GM23338 (cell line): ENCODE measurements around the gene MFAP3. TPM values are rescaled to one million over a fixed set of nuclear protein-coding genes. Genes with fewer than 3 reads are reported as not detected.

Source experiments
- ATAC-seq: fragments of 200-7000 bp; cut with Tn5 transposase; 3 replicates; pipeline ENCODE4 v1.9.1; 2020
- DNase-seq: peaks from one replicate; pipeline ENCODE4 v3.0.0-alpha.2; 2015; ENCODE audit warnings: low spot score
- H2AFZ ChIP-seq: fragments of 200-600 bp; sonication (generic); 2 replicates; pipeline ENCODE4 v1.8.0; 2016; ENCODE audit warnings: antibody characterized with exemption, mild to moderate bottlenecking, moderate library complexity
- H3F3A ChIP-seq: fragments of 200-600 bp; sonication (generic); replicated peaks from 2 replicates; pipeline ENCODE4 v1.8.0; 2017; ENCODE audit warnings: antibody characterized with exemption, mixed run types, low read depth
- H3K27ac ChIP-seq: fragments of 200-600 bp; sonication (generic); 2 replicates; pipeline ENCODE4 v1.6.1; 2016; ENCODE audit warnings: low read depth
- H3K27me3 ChIP-seq: fragments of 200-600 bp; sonication (generic); 2 replicates; pipeline ENCODE4 v1.8.0; 2016; ENCODE audit warnings: mild to moderate bottlenecking, mixed run types, moderate library complexity; ENCODE audit not compliant: insufficient read depth
- H3K36me3 ChIP-seq: fragments of 200-600 bp; sonication (generic); 2 replicates; pipeline ENCODE4 v1.8.0; 2016; ENCODE audit warnings: mild to moderate bottlenecking; ENCODE audit not compliant: insufficient read depth
- H3K4me1 ChIP-seq: fragments of 200-600 bp; sonication (generic); 2 replicates; pipeline ENCODE4 v1.8.0; 2016; ENCODE audit warnings: mild to moderate bottlenecking, moderate library complexity; ENCODE audit not compliant: insufficient read depth
- H3K4me2 ChIP-seq: fragments of 200-600 bp; sonication (generic); 2 replicates; pipeline ENCODE4 v1.7.1; 2017; ENCODE audit warnings: mixed run types
- H3K4me3 ChIP-seq: fragments of 200-600 bp; sonication (generic); 2 replicates; pipeline ENCODE4 v1.6.1; 2016; ENCODE audit warnings: mixed run types
- H3K79me2 ChIP-seq: fragments of 200-600 bp; sonication (generic); replicated peaks from 2 replicates; pipeline ENCODE4 v1.8.0; 2017; ENCODE audit warnings: mild to moderate bottlenecking; ENCODE audit not compliant: insufficient read depth
- H3K9me2 ChIP-seq: fragments of 200-600 bp; sonication (generic); 2 replicates; pipeline ENCODE4 v1.8.0; 2017; ENCODE audit not compliant: insufficient read depth
- H4K20me1 ChIP-seq: fragments of 200-600 bp; sonication (generic); replicated peaks from 2 replicates; pipeline ENCODE4 v1.8.0; 2017; ENCODE audit warnings: mild to moderate bottlenecking; ENCODE audit not compliant: insufficient read depth
- H3K27ac Mint-ChIP-seq: 2 replicates; pipeline ENCODE4 v1.8.0; 2020; ENCODE audit warnings: inconsistent platforms, mild to moderate bottlenecking, moderate library complexity, mixed read lengths
- H3K27me3 Mint-ChIP-seq: 3 replicates; pipeline ENCODE4 v1.8.0; 2022; ENCODE audit warnings: low read depth, mild to moderate bottlenecking, moderate library complexity, mixed read lengths, inconsistent platforms; ENCODE audit not compliant: insufficient read depth, poor library complexity
- H3K36me3 Mint-ChIP-seq: 3 replicates; pipeline ENCODE4 v1.8.0; 2021; ENCODE audit warnings: low read depth, mild to moderate bottlenecking, inconsistent platforms, moderate library complexity, mixed read lengths
- H3K4me1 Mint-ChIP-seq: 3 replicates; pipeline ENCODE4 v1.8.0; 2020; ENCODE audit warnings: mild to moderate bottlenecking, inconsistent platforms, mixed read lengths
- H3K4me3 Mint-ChIP-seq: 3 replicates; pipeline ENCODE4 v1.8.0; 2021; ENCODE audit warnings: moderate library complexity, mild to moderate bottlenecking, inconsistent platforms, mixed read lengths
- H3K9me3 Mint-ChIP-seq: 3 replicates; pipeline ENCODE4 v1.8.0; 2020; ENCODE audit warnings: moderate library complexity, mild to moderate bottlenecking, inconsistent platforms, mixed read lengths
- CREB1 ChIP-seq: fragments of 250-450 bp; sonication (Bioruptor Pico); IDR thresholded peaks from 2 replicates; pipeline ENCODE4 v1.5.0; 2020; ENCODE audit warnings: low read depth, mild to moderate bottlenecking, moderate library complexity
- EZH2 ChIP-seq: fragments of 200-600 bp; sonication (generic); IDR thresholded peaks from one replicate; pipeline ENCODE4 v1.8.0; 2017; ENCODE audit warnings: antibody characterized with exemption, mild to moderate bottlenecking, low read depth; ENCODE audit not compliant: unreplicated experiment
- EZH2phosphoT487 ChIP-seq: fragments of 200-600 bp; sonication (generic); IDR thresholded peaks from one replicate; pipeline ENCODE4 v1.8.1; 2018; ENCODE audit warnings: antibody characterized with exemption; ENCODE audit not compliant: unreplicated experiment
- JUNB ChIP-seq: IDR thresholded peaks from one replicate; pipeline ENCODE4 v1.6.1; 2016; ENCODE audit warnings: antibody characterized with exemption; ENCODE audit not compliant: unreplicated experiment
- NANOG ChIP-seq: IDR thresholded peaks from 2 replicates; pipeline ENCODE4 v1.6.1; 2016; ENCODE audit warnings: antibody characterized with exemption, borderline replicate concordance
- STAT1 ChIP-seq: IDR thresholded peaks from one replicate; pipeline ENCODE4 v1.6.1; 2016; ENCODE audit warnings: antibody characterized with exemption; ENCODE audit not compliant: unreplicated experiment
- ZNF114 ChIP-seq: fragments of 250-450 bp; sonication (Bioruptor Pico); IDR thresholded peaks from 2 replicates; pipeline ENCODE4 v1.5.0; 2020; ENCODE audit warnings: mild to moderate bottlenecking, moderate library complexity
- ZNF331 ChIP-seq: fragments of 250-450 bp; sonication (Bioruptor Pico); IDR thresholded peaks from 2 replicates; pipeline ENCODE4 v1.5.0; 2020; ENCODE audit warnings: low read depth, mild to moderate bottlenecking, moderate library complexity
- polyA plus RNA-seq: library from polyadenylated mRNA; unstranded; fragments of >200 nt; fragmentation: Nextera tagmentation; extraction: Ambion mirVana; gene quantifications from 2 replicates; pipeline ENCODE4 v1.2.1, GENCODE V29; 2016
- total RNA-seq: library from RNA; depleted of rRNA; stranded (reverse); fragments of >200 nt; shearing (Covaris generic); gene quantifications from 2 replicates; pipeline ENCODE4 v1.2.3, GENCODE V29; 2014
- TF ChIP-seq, protein P1 (sequence below): IDR thresholded peaks from one replicate; pipeline ENCODE4 v1.6.1; 2018; ENCODE audit warnings: antibody characterized with exemption; ENCODE audit not compliant: unreplicated experiment
- TF ChIP-seq, protein P2 (sequence below): IDR thresholded peaks from 2 replicates; pipeline ENCODE4 v1.6.1; 2016; ENCODE audit warnings: antibody characterized with exemption
- TF ChIP-seq, protein P3 (sequence below), 2 experiments: fragments of 200-600 bp in 1 of 2; sonication (generic) in 1 of 2; conservative IDR thresholded peaks; 2 replicates each; pipeline versions ENCODE4 v1.5.1 to v1.6.1; 2016 to 2017; ENCODE audit warnings: antibody characterized with exemption in 2 of 2, low read depth in 2 of 2, mild to moderate bottlenecking in 2 of 2, moderate library complexity in 1 of 2
- TF ChIP-seq, protein P4 (sequence below): fragments of 250-450 bp; sonication (Bioruptor Pico); IDR thresholded peaks from 2 replicates; pipeline ENCODE4 v1.5.0; 2020; ENCODE audit warnings: mild to moderate bottlenecking, moderate library complexity

The MFAP3 gene
- total and polyA plus RNA-seq, 2 experiments from 2014 or later = 2.9 to 47.5 TPM

DNA sequence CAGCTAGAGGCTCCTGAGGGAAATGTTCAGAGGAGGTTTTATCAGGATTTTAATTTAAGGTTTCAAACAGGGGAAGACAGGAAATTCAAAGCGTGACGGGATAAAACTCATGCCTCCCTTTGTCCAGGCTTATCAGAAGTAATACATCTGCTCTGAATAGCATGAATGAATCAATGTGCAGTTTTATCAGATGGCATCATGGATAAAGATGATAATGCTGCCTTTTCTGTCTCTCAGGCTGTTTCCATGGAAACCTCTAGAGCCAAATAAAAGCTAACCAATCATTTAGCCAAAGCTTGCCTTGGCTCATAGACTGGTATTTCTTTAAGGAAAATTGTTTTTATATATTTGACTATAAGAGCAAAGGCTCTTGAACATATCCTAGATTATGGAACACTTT, 16.4 kb downstream of the MFAP3 start:
- Mint-ChIP-seq H3K4me1 (peaks cover 16% of the 10 kb centered on the region), H3K36me3 (peaks cover 7% of the 10 kb centered on the region; the same call in 2 of the 3 replicates), H3K27me3 (peaks cover 2% of the 10 kb centered on the region), H3K27ac (no peak overlapping the region), H3K9me3 (no peaks in the 10 kb centered on the region), H3K4me3 (no peak overlapping the region)
- DNase-seq (no peak), ATAC-seq (no peak)
- H4K20me1 ChIP-seq = peaks cover 20% of the 10 kb centered on the region
- no peak overlapping the region for H3K4me2 ChIP-seq
- H3K9me2 ChIP-seq = no peaks in the 10 kb centered on the region
- no peaks in the 10 kb centered on the region for H3K79me2 ChIP-seq
- H3K36me3 ChIP-seq = no peaks in the 10 kb centered on the region
- no peak overlapping the region for H3K4me3 ChIP-seq
- no peak overlapping the region for H3K27ac ChIP-seq
- H3K4me1 ChIP-seq = peaks cover 13% of the 10 kb centered on the region
- no peak overlapping the region for H2AFZ ChIP-seq
- H3F3A ChIP-seq = no peaks in the 10 kb centered on the region; the same call in 1 of the 2 replicates
- no peaks in the 10 kb centered on the region for H3K27me3 ChIP-seq
- TF ChIP-seq STAT1 (no peak), JUNB (no peak), EZH2phosphoT487 (no peak), NANOG (no peak), ZNF114 (CRISPR knock-in tag) (no peak), EZH2 (no peak), ZNF331 (CRISPR knock-in tag) (no peak), CREB1 (CRISPR knock-in tag) (no peak)
- TF ChIP-seq, protein P1, sequence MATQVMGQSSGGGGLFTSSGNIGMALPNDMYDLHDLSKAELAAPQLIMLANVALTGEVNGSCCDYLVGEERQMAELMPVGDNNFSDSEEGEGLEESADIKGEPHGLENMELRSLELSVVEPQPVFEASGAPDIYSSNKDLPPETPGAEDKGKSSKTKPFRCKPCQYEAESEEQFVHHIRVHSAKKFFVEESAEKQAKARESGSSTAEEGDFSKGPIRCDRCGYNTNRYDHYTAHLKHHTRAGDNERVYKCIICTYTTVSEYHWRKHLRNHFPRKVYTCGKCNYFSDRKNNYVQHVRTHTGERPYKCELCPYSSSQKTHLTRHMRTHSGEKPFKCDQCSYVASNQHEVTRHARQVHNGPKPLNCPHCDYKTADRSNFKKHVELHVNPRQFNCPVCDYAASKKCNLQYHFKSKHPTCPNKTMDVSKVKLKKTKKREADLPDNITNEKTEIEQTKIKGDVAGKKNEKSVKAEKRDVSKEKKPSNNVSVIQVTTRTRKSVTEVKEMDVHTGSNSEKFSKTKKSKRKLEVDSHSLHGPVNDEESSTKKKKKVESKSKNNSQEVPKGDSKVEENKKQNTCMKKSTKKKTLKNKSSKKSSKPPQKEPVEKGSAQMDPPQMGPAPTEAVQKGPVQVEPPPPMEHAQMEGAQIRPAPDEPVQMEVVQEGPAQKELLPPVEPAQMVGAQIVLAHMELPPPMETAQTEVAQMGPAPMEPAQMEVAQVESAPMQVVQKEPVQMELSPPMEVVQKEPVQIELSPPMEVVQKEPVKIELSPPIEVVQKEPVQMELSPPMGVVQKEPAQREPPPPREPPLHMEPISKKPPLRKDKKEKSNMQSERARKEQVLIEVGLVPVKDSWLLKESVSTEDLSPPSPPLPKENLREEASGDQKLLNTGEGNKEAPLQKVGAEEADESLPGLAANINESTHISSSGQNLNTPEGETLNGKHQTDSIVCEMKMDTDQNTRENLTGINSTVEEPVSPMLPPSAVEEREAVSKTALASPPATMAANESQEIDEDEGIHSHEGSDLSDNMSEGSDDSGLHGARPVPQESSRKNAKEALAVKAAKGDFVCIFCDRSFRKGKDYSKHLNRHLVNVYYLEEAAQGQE = no peak
- TF ChIP-seq, protein P2, sequence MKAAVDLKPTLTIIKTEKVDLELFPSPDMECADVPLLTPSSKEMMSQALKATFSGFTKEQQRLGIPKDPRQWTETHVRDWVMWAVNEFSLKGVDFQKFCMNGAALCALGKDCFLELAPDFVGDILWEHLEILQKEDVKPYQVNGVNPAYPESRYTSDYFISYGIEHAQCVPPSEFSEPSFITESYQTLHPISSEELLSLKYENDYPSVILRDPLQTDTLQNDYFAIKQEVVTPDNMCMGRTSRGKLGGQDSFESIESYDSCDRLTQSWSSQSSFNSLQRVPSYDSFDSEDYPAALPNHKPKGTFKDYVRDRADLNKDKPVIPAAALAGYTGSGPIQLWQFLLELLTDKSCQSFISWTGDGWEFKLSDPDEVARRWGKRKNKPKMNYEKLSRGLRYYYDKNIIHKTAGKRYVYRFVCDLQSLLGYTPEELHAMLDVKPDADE = no peak
- TF ChIP-seq, protein P3, sequence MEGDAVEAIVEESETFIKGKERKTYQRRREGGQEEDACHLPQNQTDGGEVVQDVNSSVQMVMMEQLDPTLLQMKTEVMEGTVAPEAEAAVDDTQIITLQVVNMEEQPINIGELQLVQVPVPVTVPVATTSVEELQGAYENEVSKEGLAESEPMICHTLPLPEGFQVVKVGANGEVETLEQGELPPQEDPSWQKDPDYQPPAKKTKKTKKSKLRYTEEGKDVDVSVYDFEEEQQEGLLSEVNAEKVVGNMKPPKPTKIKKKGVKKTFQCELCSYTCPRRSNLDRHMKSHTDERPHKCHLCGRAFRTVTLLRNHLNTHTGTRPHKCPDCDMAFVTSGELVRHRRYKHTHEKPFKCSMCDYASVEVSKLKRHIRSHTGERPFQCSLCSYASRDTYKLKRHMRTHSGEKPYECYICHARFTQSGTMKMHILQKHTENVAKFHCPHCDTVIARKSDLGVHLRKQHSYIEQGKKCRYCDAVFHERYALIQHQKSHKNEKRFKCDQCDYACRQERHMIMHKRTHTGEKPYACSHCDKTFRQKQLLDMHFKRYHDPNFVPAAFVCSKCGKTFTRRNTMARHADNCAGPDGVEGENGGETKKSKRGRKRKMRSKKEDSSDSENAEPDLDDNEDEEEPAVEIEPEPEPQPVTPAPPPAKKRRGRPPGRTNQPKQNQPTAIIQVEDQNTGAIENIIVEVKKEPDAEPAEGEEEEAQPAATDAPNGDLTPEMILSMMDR (conservative IDR thresholded peaks at IDR 0.05; ENCODE audit: low read depth in 2 of 2) = no peak
- TF ChIP-seq, protein P4, sequence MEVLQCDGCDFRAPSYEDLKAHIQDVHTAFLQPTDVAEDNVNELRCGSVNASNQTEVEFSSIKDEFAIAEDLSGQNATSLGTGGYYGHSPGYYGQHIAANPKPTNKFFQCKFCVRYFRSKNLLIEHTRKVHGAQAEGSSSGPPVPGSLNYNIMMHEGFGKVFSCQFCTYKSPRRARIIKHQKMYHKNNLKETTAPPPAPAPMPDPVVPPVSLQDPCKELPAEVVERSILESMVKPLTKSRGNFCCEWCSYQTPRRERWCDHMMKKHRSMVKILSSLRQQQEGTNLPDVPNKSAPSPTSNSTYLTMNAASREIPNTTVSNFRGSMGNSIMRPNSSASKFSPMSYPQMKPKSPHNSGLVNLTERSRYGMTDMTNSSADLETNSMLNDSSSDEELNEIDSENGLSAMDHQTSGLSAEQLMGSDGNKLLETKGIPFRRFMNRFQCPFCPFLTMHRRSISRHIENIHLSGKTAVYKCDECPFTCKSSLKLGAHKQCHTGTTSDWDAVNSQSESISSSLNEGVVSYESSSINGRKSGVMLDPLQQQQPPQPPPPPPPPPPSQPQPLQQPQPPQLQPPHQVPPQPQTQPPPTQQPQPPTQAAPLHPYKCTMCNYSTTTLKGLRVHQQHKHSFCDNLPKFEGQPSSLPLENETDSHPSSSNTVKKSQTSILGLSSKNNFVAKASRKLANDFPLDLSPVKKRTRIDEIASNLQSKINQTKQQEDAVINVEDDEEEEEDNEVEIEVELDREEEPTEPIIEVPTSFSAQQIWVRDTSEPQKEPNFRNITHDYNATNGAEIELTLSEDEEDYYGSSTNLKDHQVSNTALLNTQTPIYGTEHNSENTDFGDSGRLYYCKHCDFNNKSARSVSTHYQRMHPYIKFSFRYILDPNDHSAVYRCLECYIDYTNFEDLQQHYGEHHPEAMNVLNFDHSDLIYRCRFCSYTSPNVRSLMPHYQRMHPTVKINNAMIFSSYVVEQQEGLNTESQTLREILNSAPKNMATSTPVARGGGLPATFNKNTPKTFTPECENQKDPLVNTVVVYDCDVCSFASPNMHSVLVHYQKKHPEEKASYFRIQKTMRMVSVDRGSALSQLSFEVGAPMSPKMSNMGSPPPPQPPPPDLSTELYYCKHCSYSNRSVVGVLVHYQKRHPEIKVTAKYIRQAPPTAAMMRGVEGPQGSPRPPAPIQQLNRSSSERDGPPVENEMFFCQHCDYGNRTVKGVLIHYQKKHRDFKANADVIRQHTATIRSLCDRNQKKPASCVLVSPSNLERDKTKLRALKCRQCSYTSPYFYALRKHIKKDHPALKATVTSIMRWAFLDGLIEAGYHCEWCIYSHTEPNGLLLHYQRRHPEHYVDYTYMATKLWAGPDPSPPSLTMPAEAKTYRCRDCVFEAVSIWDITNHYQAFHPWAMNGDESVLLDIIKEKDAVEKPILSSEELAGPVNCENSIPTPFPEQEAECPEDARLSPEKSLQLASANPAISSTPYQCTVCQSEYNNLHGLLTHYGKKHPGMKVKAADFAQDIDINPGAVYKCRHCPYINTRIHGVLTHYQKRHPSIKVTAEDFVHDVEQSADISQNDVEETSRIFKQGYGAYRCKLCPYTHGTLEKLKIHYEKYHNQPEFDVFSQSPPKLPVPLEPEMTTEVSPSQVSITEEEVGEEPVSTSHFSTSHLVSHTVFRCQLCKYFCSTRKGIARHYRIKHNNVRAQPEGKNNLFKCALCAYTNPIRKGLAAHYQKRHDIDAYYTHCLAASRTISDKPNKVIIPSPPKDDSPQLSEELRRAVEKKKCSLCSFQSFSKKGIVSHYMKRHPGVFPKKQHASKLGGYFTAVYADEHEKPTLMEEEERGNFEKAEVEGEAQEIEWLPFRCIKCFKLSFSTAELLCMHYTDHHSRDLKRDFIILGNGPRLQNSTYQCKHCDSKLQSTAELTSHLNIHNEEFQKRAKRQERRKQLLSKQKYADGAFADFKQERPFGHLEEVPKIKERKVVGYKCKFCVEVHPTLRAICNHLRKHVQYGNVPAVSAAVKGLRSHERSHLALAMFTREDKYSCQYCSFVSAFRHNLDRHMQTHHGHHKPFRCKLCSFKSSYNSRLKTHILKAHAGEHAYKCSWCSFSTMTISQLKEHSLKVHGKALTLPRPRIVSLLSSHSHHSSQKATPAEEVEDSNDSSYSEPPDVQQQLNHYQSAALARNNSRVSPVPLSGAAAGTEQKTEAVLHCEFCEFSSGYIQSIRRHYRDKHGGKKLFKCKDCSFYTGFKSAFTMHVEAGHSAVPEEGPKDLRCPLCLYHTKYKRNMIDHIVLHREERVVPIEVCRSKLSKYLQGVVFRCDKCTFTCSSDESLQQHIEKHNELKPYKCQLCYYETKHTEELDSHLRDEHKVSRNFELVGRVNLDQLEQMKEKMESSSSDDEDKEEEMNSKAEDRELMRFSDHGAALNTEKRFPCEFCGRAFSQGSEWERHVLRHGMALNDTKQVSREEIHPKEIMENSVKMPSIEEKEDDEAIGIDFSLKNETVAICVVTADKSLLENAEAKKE = no peak
